Choroid plexus epithelial cell (primary cell): ENCODE measurements around the gene TOPBP1.
"Not testable (repeated sequence)": the region's sequence is repeated elsewhere in the genome, so short reads cannot be mapped to it uniquely, and the experiment has no call there.

Experiments
- DNase-seq: peaks from one replicate; pipeline ENCODE4 v3.0.0-alpha.2; 2010; ENCODE audit warnings: low read depth
- H3K4me3 ChIP-seq: 2 replicates; pipeline ENCODE4 v1.5.1; 2011; ENCODE audit warnings: low read depth, mild to moderate bottlenecking, control low read depth, low read length, moderate library complexity
- CTCF ChIP-seq: conservative IDR thresholded peaks from 2 replicates; pipeline ENCODE4 v1.5.1; 2011; ENCODE audit warnings: low read depth, mild to moderate bottlenecking, control low read depth, inconsistent platforms, low read length, moderate library complexity

Gene TOPBP1

GRCh38 chr3:133673746-133674145 is 12.0 kb upstream of the TOPBP1 start:
- DNase-seq, result no peak
- H3K4me3 ChIP-seq, result no peak overlapping the region
- TF ChIP-seq CTCF, result no peak

GRCh38 chr3:133672461-133672860 is 10.7 kb upstream of the TOPBP1 start:
- DNase-seq, result no peak
- TF ChIP-seq CTCF, result no peak
- no peak overlapping the region for H3K4me3 ChIP-seq

- H3K4me3 ChIP-seq, result no peak overlapping the region
- no peak for TF ChIP-seq CTCF
- no peak for DNase-seq
These were observed 8.8 kb upstream of the TOPBP1 start for GRCh38 chr3:133670525-133670995.

- no peak for TF ChIP-seq CTCF
- no peak for DNase-seq
- no peak overlapping the region for H3K4me3 ChIP-seq
These were observed 8.3 kb upstream of the TOPBP1 start for GRCh38 chr3:133669949-133670524.

GRCh38 chr3:133667118-133667517 is 5.4 kb upstream of the TOPBP1 start:
- H3K4me3 ChIP-seq, result no peak overlapping the region
- TF ChIP-seq CTCF, result no peak
- DNase-seq, result no peak

- H3K4me3 ChIP-seq, DNase-seq: not testable (repeated sequence)
These were observed 3.4 kb upstream of the TOPBP1 start for GRCh38 chr3:133665188-133665587.

- H3K4me3 ChIP-seq, result no peak overlapping the region
- peak; percentile 80 for DNase-seq
- TF ChIP-seq CTCF, result peak; percentile 78
These were observed 2.0 kb upstream of the TOPBP1 start for GRCh38 chr3:133663569-133664313.
